Nephron progenitor cell (in vitro differentiated cells): ENCODE data around the gene PDE6G.

Experiments
- DNase-seq: peaks from one replicate; pipeline ENCODE4 v3.0.0; 2021
- H3K27ac Mint-ChIP-seq: 2 replicates; pipeline ENCODE4 v1.8.0; 2021; ENCODE audit warnings: mild to moderate bottlenecking, moderate library complexity, mixed read lengths
- H3K27me3 Mint-ChIP-seq: 2 replicates; pipeline ENCODE4 v1.8.0; 2021; ENCODE audit warnings: mild to moderate bottlenecking, low read depth, mixed read lengths; ENCODE audit not compliant: poor library complexity
- H3K36me3 Mint-ChIP-seq: 2 replicates; pipeline ENCODE4 v1.8.0; 2021; ENCODE audit warnings: low read depth, mixed read lengths
- H3K4me1 Mint-ChIP-seq: 2 replicates; pipeline ENCODE4 v1.8.0; 2021; ENCODE audit warnings: mixed read lengths
- H3K4me3 Mint-ChIP-seq: 2 replicates; pipeline ENCODE4 v1.8.0; 2021; ENCODE audit warnings: mild to moderate bottlenecking, moderate library complexity, mixed read lengths
- H3K9me3 Mint-ChIP-seq: 2 replicates; pipeline ENCODE4 v1.8.0; 2021; ENCODE audit warnings: mild to moderate bottlenecking, moderate library complexity, mixed read lengths
- CTCF ChIP-seq: fragments of 200-600 bp; sonication (generic); IDR thresholded peaks from 2 replicates; pipeline ENCODE4 v1.5.0; 2021; ENCODE audit warnings: antibody characterized with exemption

PDE6G gene

GRCh38 chr17:81700353-81701287, 44.3 kb upstream of the PDE6G start:
- Mint-ChIP-seq H3K4me1 (peaks cover 27% of the 10 kb centered on the region), H3K36me3 (peaks cover 43% of the 10 kb centered on the region), H3K9me3 (peaks cover 3% of the 10 kb centered on the region), H3K4me3 (peak overlapping the region; percentile 70), H3K27ac (no peak overlapping the region), H3K27me3 (no peaks in the 10 kb centered on the region)
- no peak for TF ChIP-seq CTCF
- no peak for DNase-seq

- no peak for TF ChIP-seq CTCF
- Mint-ChIP-seq H3K4me3 (no peak overlapping the region), H3K27ac (peak overlapping the region; percentile 97), H3K36me3 (peaks cover 34% of the 10 kb centered on the region), H3K4me1 (peaks cover 18% of the 10 kb centered on the region), H3K27me3 (no peaks in the 10 kb centered on the region), H3K9me3 (peaks cover 3% of the 10 kb centered on the region)
- no peak for DNase-seq
Measured at GRCh38 chr17:81697261-81698044, 41.1 kb upstream of the PDE6G start.

- no peak for DNase-seq
- TF ChIP-seq CTCF, result no peak
- peaks cover 34% of the 10 kb centered on the region for H3K36me3 Mint-ChIP-seq
- peaks cover 7% of the 10 kb centered on the region for H3K4me1 Mint-ChIP-seq
- no peaks in the 10 kb centered on the region for H3K27me3 Mint-ChIP-seq
- H3K9me3 Mint-ChIP-seq, result peaks cover 3% of the 10 kb centered on the region
- no peak overlapping the region for H3K27ac Mint-ChIP-seq
- H3K4me3 Mint-ChIP-seq, result no peak overlapping the region
Measured at GRCh38 chr17:81696218-81696941, 40.0 kb upstream of the PDE6G start.

GRCh38 chr17:81695801-81696200, 39.5 kb upstream of the PDE6G start:
- Mint-ChIP-seq H3K27me3 (no peaks in the 10 kb centered on the region), H3K9me3 (peaks cover 3% of the 10 kb centered on the region), H3K4me1 (peaks cover 2% of the 10 kb centered on the region), H3K36me3 (peaks cover 30% of the 10 kb centered on the region), H3K27ac (no peak overlapping the region), H3K4me3 (no peak overlapping the region)
- TF ChIP-seq CTCF, result no peak
- no peak for DNase-seq

GRCh38 chr17:81695211-81695610, 38.9 kb upstream of the PDE6G start:
- Mint-ChIP-seq H3K4me3 (no peak overlapping the region), H3K27me3 (no peaks in the 10 kb centered on the region), H3K27ac (no peak overlapping the region), H3K9me3 (peaks cover 3% of the 10 kb centered on the region), H3K4me1 (no peaks in the 10 kb centered on the region), H3K36me3 (peaks cover 27% of the 10 kb centered on the region)
- TF ChIP-seq CTCF, result no peak
- DNase-seq, result no peak
